ENCODE data around the gene TDRD7.

TDRD7 gene

GRCh38 chr9:97510797-97511654, 99.1 kb downstream of the TDRD7 start (continued):
- TF ChIP-seq ZSCAN4 (tag by site-specific recombination; IDR thresholded peaks at IDR 0.05) = peak; percentile 73
- TF ChIP-seq KLF9 (tag by site-specific recombination; IDR thresholded peaks at IDR 0.05; ENCODE audit: low read depth) = no peak
- TF ChIP-seq YY2 (tag by site-specific recombination; IDR thresholded peaks at IDR 0.05) = peak; percentile 52; the same call in 1 of the 2 replicates
- TF ChIP-seq, protein P1, sequence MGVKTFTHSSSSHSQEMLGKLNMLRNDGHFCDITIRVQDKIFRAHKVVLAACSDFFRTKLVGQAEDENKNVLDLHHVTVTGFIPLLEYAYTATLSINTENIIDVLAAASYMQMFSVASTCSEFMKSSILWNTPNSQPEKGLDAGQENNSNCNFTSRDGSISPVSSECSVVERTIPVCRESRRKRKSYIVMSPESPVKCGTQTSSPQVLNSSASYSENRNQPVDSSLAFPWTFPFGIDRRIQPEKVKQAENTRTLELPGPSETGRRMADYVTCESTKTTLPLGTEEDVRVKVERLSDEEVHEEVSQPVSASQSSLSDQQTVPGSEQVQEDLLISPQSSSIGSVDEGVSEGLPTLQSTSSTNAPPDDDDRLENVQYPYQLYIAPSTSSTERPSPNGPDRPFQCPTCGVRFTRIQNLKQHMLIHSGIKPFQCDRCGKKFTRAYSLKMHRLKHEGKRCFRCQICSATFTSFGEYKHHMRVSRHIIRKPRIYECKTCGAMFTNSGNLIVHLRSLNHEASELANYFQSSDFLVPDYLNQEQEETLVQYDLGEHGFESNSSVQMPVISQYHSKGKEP (tag by site-specific recombination; IDR thresholded peaks at IDR 0.05) = no peak
- no peak for TF ChIP-seq ZNF660 (tag by site-specific recombination; IDR thresholded peaks at IDR 0.05)
- peak; percentile 45; the same call in 1 of the 2 replicates for TF ChIP-seq ZNF335 (tag by site-specific recombination; conservative IDR thresholded peaks at IDR 0.05)
- no peak for TF ChIP-seq ZNF248 (tag by site-specific recombination; IDR thresholded peaks at IDR 0.05)
- TF ChIP-seq ZNF785 (tag by site-specific recombination; IDR thresholded peaks at IDR 0.05) = no peak
- no peak for TF ChIP-seq EGR2 (tag by site-specific recombination; IDR thresholded peaks at IDR 0.05; ENCODE audit: low read depth)
- TF ChIP-seq ZNF549 (tag by site-specific recombination; IDR thresholded peaks at IDR 0.05) = no peak
- no peak for TF ChIP-seq ZNF544 (tag by site-specific recombination; IDR thresholded peaks at IDR 0.05)
- peak; percentile 15; the same call in 1 of the 2 replicates for TF ChIP-seq SP3 (tag by site-specific recombination; IDR thresholded peaks at IDR 0.05)
- no peak for TF ChIP-seq ZNF302 (tag by site-specific recombination; IDR thresholded peaks at IDR 0.05; ENCODE audit: low read depth)
- no peak for TF ChIP-seq ZNF19 (tag by site-specific recombination; IDR thresholded peaks at IDR 0.05; ENCODE audit: low read depth)
- TF ChIP-seq ZSCAN16 (tag by site-specific recombination; IDR thresholded peaks at IDR 0.05) = no peak
- TF ChIP-seq ZNF76 (tag by site-specific recombination; IDR thresholded peaks at IDR 0.05; ENCODE audit: borderline replicate concordance, low read depth) = no peak
- no peak for TF ChIP-seq TRIM28 (IDR thresholded peaks at IDR 0.05; ENCODE audit: borderline replicate concordance, low read length)
- TF ChIP-seq ZNF610 (tag by site-specific recombination; IDR thresholded peaks at IDR 0.05; ENCODE audit: borderline replicate concordance) = no peak
- no peak for TF ChIP-seq ZNF701 (tag by site-specific recombination; IDR thresholded peaks at IDR 0.05)
- no peak for TF ChIP-seq MZF1 (tag by site-specific recombination; IDR thresholded peaks at IDR 0.05; ENCODE audit: borderline replicate concordance)
- TF ChIP-seq ZNF221 (tag by site-specific recombination; IDR thresholded peaks at IDR 0.05; ENCODE audit: borderline replicate concordance) = no peak
- peak; percentile 64 for TF ChIP-seq KLF8 (tag by site-specific recombination; IDR thresholded peaks at IDR 0.05)
- peak; percentile 72 for TF ChIP-seq ZNF398 (tag by site-specific recombination; IDR thresholded peaks at IDR 0.05)
- TF ChIP-seq ZNF138 (tag by site-specific recombination; IDR thresholded peaks at IDR 0.05; ENCODE audit: borderline replicate concordance) = no peak
- no peak for TF ChIP-seq ZNF624 (tag by site-specific recombination; IDR thresholded peaks at IDR 0.05)
- no peak for TF ChIP-seq SETDB1 (IDR thresholded peaks at IDR 0.05; ENCODE audit: insufficient read length, low read length)
- TF ChIP-seq ZNF692 (tag by site-specific recombination; IDR thresholded peaks at IDR 0.05) = peak; percentile 50; the same call in 1 of the 2 replicates
- TF ChIP-seq YY1 (tag by site-specific recombination; IDR thresholded peaks at IDR 0.05) = no peak
- 0 out of 2 replicates have a peak, but pooled peaks have one; percentile 35 for TF ChIP-seq ZBTB48 (tag by site-specific recombination; IDR thresholded peaks at IDR 0.05)
- TF ChIP-seq ZNF148 (tag by site-specific recombination; IDR thresholded peaks at IDR 0.05; ENCODE audit: borderline replicate concordance) = peak; percentile 97
- TF ChIP-seq SP7 (tag by site-specific recombination; IDR thresholded peaks at IDR 0.05) = peak; percentile 81
- TF ChIP-seq ZNF324 (tag by site-specific recombination; IDR thresholded peaks at IDR 0.05) = no peak

All from HEK293 (cell line).